Uterus (tissue), 2 donors: ENCODE results near the gene RPS17.

Experiments used
- POLR2A ChIP-seq, 2 donors: fragments of 450-650 bp; IDR thresholded peaks; one replicate each; pipeline ENCODE4 v1.6.1; 2016; ENCODE audit warnings: antibody characterized with exemption in 2 of 2, mild to moderate bottlenecking in 1 of 2, moderate library complexity in 1 of 2
- TF ChIP-seq, protein P1 (sequence below), 4 experiments: fragments of 200-600 bp in 2 of 4; fragments of 450-650 bp in 2 of 4; sonication (generic) in 2 of 4; IDR thresholded peaks; one replicate each; pipeline ENCODE4 v1.5.1; 2016 to 2019; ENCODE audit warnings: antibody characterized with exemption in 4 of 4, mild to moderate bottlenecking in 2 of 4, moderate library complexity in 1 of 4

DNA sequence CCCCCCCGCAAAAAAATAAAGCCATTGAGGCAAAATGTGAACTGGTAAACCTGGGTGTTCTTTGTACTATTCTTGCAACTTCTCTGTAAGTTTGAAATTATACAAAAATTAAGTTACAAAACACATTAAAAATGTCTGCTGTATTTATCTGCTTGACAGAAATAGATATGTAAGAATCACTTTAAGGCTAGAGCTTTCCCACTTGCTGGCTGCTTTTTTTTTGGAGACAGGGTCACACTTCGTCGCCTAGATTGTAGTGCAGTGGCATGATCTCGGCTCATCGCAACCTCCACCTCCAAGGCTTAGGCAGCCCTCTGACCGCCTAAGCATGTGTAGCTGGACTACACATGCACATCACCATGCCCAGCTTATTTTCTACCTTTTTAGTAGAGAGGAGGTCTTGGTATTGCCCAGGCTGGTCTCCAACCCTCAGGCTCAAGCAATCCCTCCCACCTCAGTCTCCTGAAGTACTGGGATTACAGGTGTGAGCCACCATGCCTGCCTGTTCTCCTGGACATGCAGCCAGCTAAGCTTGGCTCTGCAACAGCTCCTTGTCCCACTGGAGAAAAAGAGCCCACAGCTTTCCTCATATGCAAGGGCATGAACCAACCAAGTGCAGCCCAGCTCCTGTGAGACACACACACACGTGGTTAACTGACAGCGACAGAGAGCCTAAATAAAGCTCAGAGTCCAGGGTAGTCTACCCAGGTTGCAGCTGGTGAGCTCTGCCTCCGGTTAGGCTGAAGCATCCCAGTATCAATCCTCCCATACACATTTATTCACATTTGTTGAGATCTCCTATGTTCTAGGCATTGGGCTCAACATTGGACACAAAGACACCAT is 4.5 kb downstream of the RPS17 start:
- TF ChIP-seq, protein P1, sequence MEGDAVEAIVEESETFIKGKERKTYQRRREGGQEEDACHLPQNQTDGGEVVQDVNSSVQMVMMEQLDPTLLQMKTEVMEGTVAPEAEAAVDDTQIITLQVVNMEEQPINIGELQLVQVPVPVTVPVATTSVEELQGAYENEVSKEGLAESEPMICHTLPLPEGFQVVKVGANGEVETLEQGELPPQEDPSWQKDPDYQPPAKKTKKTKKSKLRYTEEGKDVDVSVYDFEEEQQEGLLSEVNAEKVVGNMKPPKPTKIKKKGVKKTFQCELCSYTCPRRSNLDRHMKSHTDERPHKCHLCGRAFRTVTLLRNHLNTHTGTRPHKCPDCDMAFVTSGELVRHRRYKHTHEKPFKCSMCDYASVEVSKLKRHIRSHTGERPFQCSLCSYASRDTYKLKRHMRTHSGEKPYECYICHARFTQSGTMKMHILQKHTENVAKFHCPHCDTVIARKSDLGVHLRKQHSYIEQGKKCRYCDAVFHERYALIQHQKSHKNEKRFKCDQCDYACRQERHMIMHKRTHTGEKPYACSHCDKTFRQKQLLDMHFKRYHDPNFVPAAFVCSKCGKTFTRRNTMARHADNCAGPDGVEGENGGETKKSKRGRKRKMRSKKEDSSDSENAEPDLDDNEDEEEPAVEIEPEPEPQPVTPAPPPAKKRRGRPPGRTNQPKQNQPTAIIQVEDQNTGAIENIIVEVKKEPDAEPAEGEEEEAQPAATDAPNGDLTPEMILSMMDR (IDR thresholded peaks at IDR 0.05) = no peak
- no peak for TF ChIP-seq POLR2A (IDR thresholded peaks at IDR 0.05)
